Measurements from ENCODE around the gene SHISA4.

- TF ChIP-seq EZH2 (IDR thresholded peaks at IDR 0.05; ENCODE audit: borderline replicate concordance, low read depth, low read length, severe bottlenecking) (no peak), CTCF (IDR thresholded peaks at IDR 0.05; ENCODE audit: borderline replicate concordance, extremely low read depth, low read length, poor library complexity, severe bottlenecking) (no peak)
Measured at GRCh38 chr1:201928266-201928665, 39.6 kb downstream of the SHISA4 start.

All from DND-41 (cell line).